Fibroblast of lung (primary cell): ENCODE data around the gene SRP14. TPM values are rescaled to one million over a fixed set of nuclear protein-coding genes. Genes with fewer than 3 reads are reported as not detected.

Experiments
- DNase-seq, 2 donors: peaks; one replicate each; pipeline versions ENCODE4 v3.0.0 to v3.0.0-alpha.2; 2010; ENCODE audit warnings: low read depth in 2 of 2
- H2AFZ ChIP-seq: 2 replicates; pipeline ENCODE4 v1.5.1; 2012; ENCODE audit warnings: low read length, control low read depth, inconsistent platforms
- H3K27ac ChIP-seq: 2 replicates; pipeline ENCODE4 v1.5.1; 2011; ENCODE audit warnings: low read length, control low read depth; ENCODE audit not compliant: insufficient read depth
- H3K27me3 ChIP-seq: 2 replicates; pipeline ENCODE4 v1.5.1; 2011; ENCODE audit warnings: mild to moderate bottlenecking, low read length; ENCODE audit not compliant: control insufficient read depth, insufficient read depth
- H3K36me3 ChIP-seq: 2 replicates; pipeline ENCODE4 v1.5.1; 2011; ENCODE audit warnings: low read length; ENCODE audit not compliant: control insufficient read depth, insufficient read depth
- H3K4me1 ChIP-seq: 2 replicates; pipeline ENCODE4 v1.5.1; 2011; ENCODE audit warnings: low read length; ENCODE audit not compliant: control insufficient read depth, insufficient read depth; ENCODE audit errors: extremely low read depth
- H3K4me2 ChIP-seq: 2 replicates; pipeline ENCODE4 v1.5.1; 2011; ENCODE audit warnings: low read length, control low read depth; ENCODE audit not compliant: insufficient read depth; ENCODE audit errors: extremely low read depth
- H3K4me3 ChIP-seq, 4 experiments: fragments of 200-600 bp in 1 of 4; sonication (generic) in 1 of 4; replicated peaks in 1 of 4; 2 replicates each; pipeline ENCODE4 v1.5.1; 2011 to 2016; ENCODE audit warnings: low read length in 4 of 4, low read depth in 3 of 4, mild to moderate bottlenecking in 3 of 4, control low read depth in 2 of 4, inconsistent platforms in 1 of 4, mixed read lengths in 1 of 4; ENCODE audit not compliant: insufficient read depth in 1 of 4; ENCODE audit errors: control extremely low read depth in 1 of 4
- H3K79me2 ChIP-seq: 2 replicates; pipeline ENCODE4 v1.5.1; 2012; ENCODE audit warnings: mild to moderate bottlenecking, low read length, inconsistent platforms; ENCODE audit not compliant: control insufficient read depth, insufficient read depth
- H3K9ac ChIP-seq: 2 replicates; pipeline ENCODE4 v1.5.1; 2011; ENCODE audit warnings: mild to moderate bottlenecking, low read length, control low read depth; ENCODE audit not compliant: insufficient read depth
- H3K9me3 ChIP-seq: 2 replicates; pipeline ENCODE4 v1.5.1; 2012; ENCODE audit warnings: low read depth, low read length; ENCODE audit not compliant: control insufficient read depth, insufficient read depth
- H4K20me1 ChIP-seq: 2 replicates; pipeline ENCODE4 v1.5.1; 2011; ENCODE audit warnings: low read length; ENCODE audit not compliant: control insufficient read depth, insufficient read depth; ENCODE audit errors: extremely low read depth
- EZH2 ChIP-seq: IDR thresholded peaks from 2 replicates; pipeline ENCODE4 v1.5.1; 2012; ENCODE audit warnings: low read length, control low read depth, mild to moderate bottlenecking; ENCODE audit errors: missing control alignments
- polyA plus RNA-seq, 2 donors: library from polyadenylated mRNA; depleted of rRNA in 1 of 2; stranded (reverse) in 1 of 2; unstranded in 1 of 2; fragments of >200 nt; gene quantifications; 2 replicates each; pipeline ENCODE4 v1.2.1, GENCODE V29; 2011 to 2012; ENCODE audit warnings: missing spikeins in 1 of 2
- total RNA-seq: library from RNA; depleted of rRNA; stranded (reverse); fragments of >200 nt; gene quantifications from 2 replicates; pipeline ENCODE4 v1.2.1, GENCODE V29; 2014
- TF ChIP-seq, protein P1 (sequence below), 2 donors: IDR thresholded peaks in 1 of 2; conservative IDR thresholded peaks in 1 of 2; 1 replicate in 1 of 2; 2 replicates in 1 of 2; pipeline ENCODE4 v1.5.1; 2011 to 2012; ENCODE audit warnings: low read length in 2 of 2, control low read depth in 1 of 2, inconsistent platforms in 1 of 2, low read depth in 1 of 2, mild to moderate bottlenecking in 1 of 2

SRP14 gene
- total and polyA plus RNA-seq, 2 donors (not counting 1 experiment from before 2014, with no cell fraction given), result 162 to 465 TPM

DNA sequence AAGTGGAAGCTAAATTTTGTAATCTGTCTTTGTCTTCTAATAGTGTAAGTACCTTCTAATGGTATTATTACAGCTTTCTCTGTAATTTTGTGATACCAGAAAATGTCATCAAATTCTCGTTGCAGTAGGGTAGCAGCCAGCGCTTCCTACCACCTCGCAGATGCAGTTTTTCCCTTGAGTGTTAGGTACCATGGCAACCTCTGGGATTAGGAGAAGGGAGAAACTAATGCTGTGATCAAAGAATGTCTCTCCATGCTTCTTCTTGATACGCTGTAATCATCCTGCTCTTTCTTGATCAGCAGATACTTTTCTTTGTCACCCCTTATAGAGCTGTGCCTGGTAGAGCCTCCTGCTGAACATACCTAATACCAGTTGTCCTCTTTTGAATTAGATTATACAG is 27.7 kb downstream of the SRP14 start:
- H3K27ac ChIP-seq, result no peak overlapping the region

DNA sequence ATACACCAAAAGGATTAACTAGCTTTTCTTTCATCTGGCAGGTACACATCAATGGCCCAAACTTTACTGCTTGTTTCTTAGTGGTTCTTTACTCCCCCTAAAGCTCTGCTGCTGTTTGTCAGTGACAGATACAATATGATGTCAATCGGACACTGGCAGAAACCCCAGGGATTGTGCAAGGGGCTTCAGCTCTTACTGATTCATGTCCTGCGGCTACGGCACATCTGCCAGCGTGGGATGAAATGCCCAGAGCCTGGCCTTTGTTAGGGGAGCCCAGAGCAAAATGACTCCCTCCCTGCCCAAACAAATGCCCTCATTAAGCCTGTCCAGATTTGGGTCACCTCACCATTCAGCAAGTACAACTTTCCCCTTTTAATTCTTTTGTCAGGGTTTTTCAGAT is 28.3 kb downstream of the SRP14 start:
- Histone ChIP-seq H4K20me1 (no peaks in the 10 kb centered on the region), H3K9me3 (no peaks in the 10 kb centered on the region), H3K4me3 (no peak overlapping the region), H2AFZ (no peak overlapping the region), H3K9ac (no peak overlapping the region), H3K79me2 (no peaks in the 10 kb centered on the region), H3K27me3 (no peaks in the 10 kb centered on the region), H3K27ac (no peak overlapping the region), H3K4me2 (no peak overlapping the region), H3K36me3 (peaks cover 23% of the 10 kb centered on the region), H3K4me1 (no peaks in the 10 kb centered on the region)
- TF ChIP-seq, protein P1, sequence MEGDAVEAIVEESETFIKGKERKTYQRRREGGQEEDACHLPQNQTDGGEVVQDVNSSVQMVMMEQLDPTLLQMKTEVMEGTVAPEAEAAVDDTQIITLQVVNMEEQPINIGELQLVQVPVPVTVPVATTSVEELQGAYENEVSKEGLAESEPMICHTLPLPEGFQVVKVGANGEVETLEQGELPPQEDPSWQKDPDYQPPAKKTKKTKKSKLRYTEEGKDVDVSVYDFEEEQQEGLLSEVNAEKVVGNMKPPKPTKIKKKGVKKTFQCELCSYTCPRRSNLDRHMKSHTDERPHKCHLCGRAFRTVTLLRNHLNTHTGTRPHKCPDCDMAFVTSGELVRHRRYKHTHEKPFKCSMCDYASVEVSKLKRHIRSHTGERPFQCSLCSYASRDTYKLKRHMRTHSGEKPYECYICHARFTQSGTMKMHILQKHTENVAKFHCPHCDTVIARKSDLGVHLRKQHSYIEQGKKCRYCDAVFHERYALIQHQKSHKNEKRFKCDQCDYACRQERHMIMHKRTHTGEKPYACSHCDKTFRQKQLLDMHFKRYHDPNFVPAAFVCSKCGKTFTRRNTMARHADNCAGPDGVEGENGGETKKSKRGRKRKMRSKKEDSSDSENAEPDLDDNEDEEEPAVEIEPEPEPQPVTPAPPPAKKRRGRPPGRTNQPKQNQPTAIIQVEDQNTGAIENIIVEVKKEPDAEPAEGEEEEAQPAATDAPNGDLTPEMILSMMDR (conservative IDR thresholded peaks at IDR 0.05 in 1 of 2, IDR thresholded peaks at IDR 0.05 in 1 of 2; ENCODE audit: low read depth in 1 of 2, low read length in 2 of 2), result no peak
- no peak for TF ChIP-seq EZH2
- peak; percentile 89 to 95 for DNase-seq

More for the DNA sequence above, 27.7 kb downstream of the SRP14 start:
- H4K20me1 ChIP-seq, result no peaks in the 10 kb centered on the region
- no peak for DNase-seq
- peaks cover 23% of the 10 kb centered on the region for H3K36me3 ChIP-seq
- no peaks in the 10 kb centered on the region for H3K27me3 ChIP-seq
- H3K4me3 ChIP-seq, result no peak overlapping the region
- H3K9ac ChIP-seq, result no peak overlapping the region
- no peaks in the 10 kb centered on the region for H3K9me3 ChIP-seq
- no peak overlapping the region for H3K4me2 ChIP-seq
- no peaks in the 10 kb centered on the region for H3K79me2 ChIP-seq
- no peak overlapping the region for H2AFZ ChIP-seq
- H3K4me1 ChIP-seq, result no peaks in the 10 kb centered on the region
- TF ChIP-seq, protein P1 (conservative IDR thresholded peaks at IDR 0.05 in 1 of 2, IDR thresholded peaks at IDR 0.05 in 1 of 2; ENCODE audit: low read depth in 1 of 2, low read length in 2 of 2), result no peak
- no peak for TF ChIP-seq EZH2

DNA sequence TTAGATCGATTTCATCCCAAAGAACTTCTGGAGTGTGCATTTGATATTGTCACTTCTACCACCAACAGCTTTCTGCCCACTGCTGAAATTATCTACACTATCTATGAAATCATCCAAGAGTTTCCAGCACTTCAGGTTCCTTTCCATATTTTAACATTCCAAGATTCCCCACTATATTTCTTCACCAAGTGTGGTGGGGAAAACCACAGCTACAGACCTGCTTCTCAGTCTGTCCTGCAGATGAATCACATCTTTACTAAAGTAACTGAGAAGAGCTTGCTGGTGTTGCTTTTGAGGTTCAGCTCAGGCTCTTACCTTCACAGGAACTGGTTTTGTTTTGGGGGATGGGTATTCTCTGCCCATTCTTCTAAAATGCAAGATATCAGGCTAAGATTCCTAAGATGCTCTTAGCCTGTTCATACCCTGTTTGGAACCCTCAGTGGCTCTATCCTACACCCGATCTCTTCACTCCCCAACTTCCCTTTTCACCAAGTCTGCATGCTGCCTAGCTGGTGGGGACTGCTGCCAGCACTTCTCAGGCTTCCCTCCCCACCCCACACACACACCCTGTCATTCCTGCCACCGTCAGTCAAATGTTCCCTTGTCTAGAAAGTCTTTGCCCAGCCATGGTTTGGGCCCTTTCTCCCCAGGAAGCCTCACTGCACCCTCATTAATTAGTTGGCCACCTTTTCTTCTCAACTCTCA is 30.8 kb downstream of the SRP14 start:
- Histone ChIP-seq H3K9me3 (no peaks in the 10 kb centered on the region), H3K9ac (no peak overlapping the region), H2AFZ (no peak overlapping the region), H3K27me3 (no peaks in the 10 kb centered on the region), H4K20me1 (no peaks in the 10 kb centered on the region), H3K36me3 (peaks cover 14% of the 10 kb centered on the region), H3K79me2 (no peaks in the 10 kb centered on the region), H3K4me3 (no peak overlapping the region), H3K4me1 (no peaks in the 10 kb centered on the region), H3K27ac (no peak overlapping the region), H3K4me2 (no peak overlapping the region)
- peak in 1 of 2 donors; percentile 77 for DNase-seq
- TF ChIP-seq, protein P1 (conservative IDR thresholded peaks at IDR 0.05 in 1 of 2, IDR thresholded peaks at IDR 0.05 in 1 of 2; ENCODE audit: low read depth in 1 of 2, low read length in 2 of 2), result no peak
